Left colon (tissue), 2 donors: ENCODE data around the gene ABL2. TPM values are rescaled to one million over a fixed set of nuclear protein-coding genes. Genes with fewer than 3 reads are reported as not detected.
A peak's percentile ranks its signal among the peaks of the same experiment; 100 is the strongest.
"Not testable (repeated sequence)": the region's sequence is repeated elsewhere in the genome, so short reads cannot be mapped to it uniquely, and the experiment has no call there.

Source experiments
- ATAC-seq: fragments of 200-7000 bp; cut with Tn5 transposase; one replicate; pipeline ENCODE4 v1.9.1; 2020; ENCODE audit warnings: mild to moderate bottlenecking, moderate library complexity
- DNase-seq, 2 donors: peaks; one replicate each; pipeline ENCODE4 v3.0.0-alpha.2; 2020
- intact Hi-C, 2 donors: fragments of 100-400 bp; cut with DNase I in 1 of 2; cut with micrococcal nuclease in 1 of 2; formaldehyde crosslinking; loops; one replicate each; pipeline versions ENCODE4 v1.11.2 to v1.14.0; 2022; cut with DNase I, micrococcal nuclease
- total RNA-seq, 2 donors: library from RNA; stranded (reverse); fragmentation: NEBNext Ultra II Directional; extraction: Animal tissue kit (Norgen Biotek cat#: 25700); gene quantifications; one replicate each; pipeline ENCODE4 v1.2.1, GENCODE V29; 2021
- donor health status: DM: no; HTN: no; CAD: no.
- donor health status: DM: yes; HTN: yes; CAD: no.

ABL2 gene
- total RNA-seq, 2 donors from 2014 or later: 9.6 to 11.1 TPM

DNA sequence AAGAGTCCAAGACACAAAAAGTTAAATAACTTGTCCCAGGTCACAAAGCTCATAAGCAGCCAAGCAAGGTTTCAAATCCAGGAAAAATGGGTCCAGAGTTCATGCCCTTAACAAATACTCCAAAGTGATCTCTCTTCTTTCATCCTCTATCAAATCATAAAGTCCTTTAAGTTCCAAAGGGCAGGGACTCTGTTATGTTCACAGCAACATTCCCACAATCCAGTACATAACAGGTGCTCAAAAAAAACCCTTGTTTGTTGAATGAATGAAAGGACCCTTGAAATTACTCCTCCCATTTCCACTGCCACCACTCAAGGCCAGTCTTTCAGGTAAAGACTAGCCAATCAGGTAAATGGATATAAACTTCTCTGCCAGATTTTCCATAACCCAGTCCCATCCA is 2.7 kb downstream of the ABL2 start:
- DNase-seq: no peak
- ATAC-seq: peak; percentile 62
- intact Hi-C loops: no loop called here

DNA sequence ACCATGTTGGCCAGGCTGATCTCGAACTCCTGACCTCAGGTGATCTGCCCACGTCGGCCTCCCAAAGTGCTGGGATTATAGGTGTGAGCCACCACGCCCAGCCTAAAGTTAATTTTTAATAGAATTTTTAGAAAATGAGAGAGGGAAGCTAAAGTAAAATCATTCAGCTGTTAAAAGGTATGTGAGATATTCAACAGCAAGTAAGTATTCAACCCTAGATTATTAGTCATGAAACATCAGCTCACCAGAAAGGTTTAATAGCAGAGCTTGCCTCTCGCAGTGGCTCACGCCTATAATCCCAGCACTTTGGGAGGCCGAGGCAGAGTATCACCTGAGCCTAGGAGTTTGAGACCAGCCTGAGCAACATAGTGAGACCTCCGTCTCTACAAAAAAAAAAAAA is 5.0 kb downstream of the ABL2 start:
- ATAC-seq, DNase-seq, intact Hi-C loops: not testable (repeated sequence)

GRCh38 chr1:179221121-179221520 is 8.4 kb downstream of the ABL2 start:
- ATAC-seq, intact Hi-C loops, DNase-seq: not testable (repeated sequence)

GRCh38 chr1:179217943-179218507 is 11.5 kb downstream of the ABL2 start:
- ATAC-seq (no peak), DNase-seq (no peak)
- intact Hi-C loops: no loop called here

- DNase-seq, ATAC-seq, intact Hi-C loops: not testable (repeated sequence)
Measured at GRCh38 chr1:179213317-179213716, 16.2 kb downstream of the ABL2 start.

GRCh38 chr1:179208681-179209477 is 20.6 kb downstream of the ABL2 start:
- no peak for ATAC-seq
- intact Hi-C loops: no loop called here
- DNase-seq: no peak

DNA sequence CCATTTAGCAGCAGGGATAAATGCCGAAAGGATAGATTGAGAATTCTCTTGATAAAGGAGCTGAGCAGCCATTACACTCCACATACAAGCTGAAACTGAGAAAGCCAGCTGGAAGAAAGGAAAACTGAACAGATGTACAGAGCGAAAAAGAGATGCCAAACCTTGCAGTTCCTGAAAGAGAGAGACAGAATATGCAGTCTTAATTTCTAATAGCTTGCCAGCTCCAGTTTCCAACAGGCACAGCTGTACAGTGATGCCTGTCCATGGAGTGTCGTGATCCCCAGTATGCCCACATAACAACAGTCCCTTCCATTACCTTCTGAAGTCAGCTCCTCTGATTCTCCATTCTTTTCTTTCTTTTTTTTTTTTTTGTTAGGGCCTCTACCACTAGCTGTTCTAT is 22.7 kb downstream of the ABL2 start:
- DNase-seq (no peak), ATAC-seq (no peak)
- intact Hi-C loops: no loop called here

DNA sequence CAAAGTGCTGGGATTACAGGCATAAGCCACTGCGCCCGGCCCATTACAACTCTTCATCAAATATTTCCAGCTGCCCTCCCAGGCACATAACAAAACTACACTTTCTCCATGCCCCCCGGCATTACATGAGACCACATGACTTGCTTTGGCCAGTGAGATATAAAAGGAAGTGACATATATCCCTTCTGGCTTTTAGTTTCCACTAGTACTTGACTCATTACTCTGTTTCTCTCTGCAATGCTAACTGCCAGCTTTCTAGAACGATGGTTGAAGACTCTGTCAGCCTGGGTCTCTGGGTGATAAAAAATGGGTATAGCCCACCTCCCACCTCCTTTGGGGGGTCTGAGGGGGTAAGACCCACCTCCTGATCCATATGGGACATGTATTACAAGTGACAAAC is 24.2 kb downstream of the ABL2 start:
- DNase-seq (no peak), ATAC-seq (no peak)
- intact Hi-C loops: no loop called here

- no peak for DNase-seq
- ATAC-seq: no peak
- intact Hi-C loops: no loop called here
Measured at GRCh38 chr1:179202161-179202560, 27.3 kb downstream of the ABL2 start.

DNA sequence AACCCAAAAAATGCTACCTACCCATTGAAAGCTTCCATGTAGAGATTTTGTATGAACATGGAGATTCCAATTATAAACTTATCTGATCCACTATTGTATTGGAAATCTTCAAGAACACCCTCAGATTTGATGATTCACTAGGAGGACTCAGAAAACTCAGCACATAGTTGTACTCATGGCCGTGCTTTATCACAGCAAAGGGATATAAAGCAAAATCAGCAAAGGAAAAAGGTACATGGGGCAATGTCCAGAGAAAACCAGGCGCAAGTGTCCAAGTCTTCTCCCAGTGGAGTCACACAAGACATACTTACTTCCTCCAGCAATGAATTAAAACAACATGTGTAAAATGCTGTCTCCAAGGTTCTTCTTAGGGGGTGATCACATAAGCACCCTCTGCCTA is 28.9 kb downstream of the ABL2 start:
- DNase-seq (no peak), ATAC-seq (no peak)
- intact Hi-C loops: no loop called here

GRCh38 chr1:179197690-179198297 is 31.7 kb downstream of the ABL2 start:
- ATAC-seq: no peak
- no peak for DNase-seq
- intact Hi-C loops: loop anchor here in 1 of 2 donors (10.0 kb wide), 1 partner anchor 73 kb away; no protein-coding TSS in a partner anchor

- intact Hi-C loops: loop anchor here in 1 of 2 donors (10.0 kb wide), 1 partner anchor 71 kb away; no protein-coding TSS in a partner anchor
- not testable (repeated sequence) for DNase-seq, ATAC-seq
Measured at GRCh38 chr1:179195857-179196256, 33.6 kb downstream of the ABL2 start.

DNA sequence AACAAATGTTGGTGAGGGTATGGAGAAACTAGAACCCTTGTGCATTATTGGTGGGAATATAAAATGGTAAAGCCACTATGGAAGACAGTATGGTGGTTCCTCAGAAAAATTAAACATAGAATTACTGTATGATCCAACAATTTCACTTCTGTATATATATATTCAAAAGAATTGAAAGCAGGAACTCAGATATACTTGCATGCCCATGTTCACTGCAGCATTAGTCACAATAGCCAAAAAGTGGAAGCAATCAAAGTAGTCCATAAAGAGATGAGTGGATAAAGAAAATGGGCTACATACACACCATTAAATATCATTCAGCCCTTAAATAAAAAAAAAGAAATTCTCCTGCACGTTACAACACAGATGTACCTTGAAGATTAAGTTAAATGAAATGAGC is 34.1 kb downstream of the ABL2 start:
- no peak for ATAC-seq
- DNase-seq: no peak
- intact Hi-C loops: loop anchor here in 1 of 2 donors (10.0 kb wide), 1 partner anchor 71 kb away; no protein-coding TSS in a partner anchor

DNA sequence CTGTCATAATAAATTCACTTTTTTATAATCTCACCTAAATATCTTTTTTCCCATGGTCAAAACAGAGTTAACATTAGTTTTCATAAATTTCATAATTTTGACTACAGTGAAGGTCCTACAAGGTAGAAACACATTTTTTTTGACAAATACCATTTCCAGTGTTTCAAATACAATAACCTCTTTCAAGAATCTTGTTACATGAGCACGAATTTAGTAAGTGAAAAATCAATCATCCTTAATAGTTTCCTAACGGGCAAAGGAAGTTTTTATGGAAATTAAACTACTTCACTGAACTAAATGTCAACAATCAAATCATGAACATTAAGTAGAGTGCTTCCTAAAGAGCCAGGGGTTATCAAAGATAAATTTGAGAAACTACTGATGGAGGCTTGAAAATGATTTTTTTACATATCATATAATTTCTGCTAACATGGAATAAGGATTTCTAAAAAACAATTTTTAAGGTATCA is 35.4 kb downstream of the ABL2 start:
- DNase-seq: no peak
- ATAC-seq: no peak
- intact Hi-C loops: loop anchor here in 1 of 2 donors (10.0 kb wide), 1 partner anchor 69 kb away; no protein-coding TSS in a partner anchor

DNA sequence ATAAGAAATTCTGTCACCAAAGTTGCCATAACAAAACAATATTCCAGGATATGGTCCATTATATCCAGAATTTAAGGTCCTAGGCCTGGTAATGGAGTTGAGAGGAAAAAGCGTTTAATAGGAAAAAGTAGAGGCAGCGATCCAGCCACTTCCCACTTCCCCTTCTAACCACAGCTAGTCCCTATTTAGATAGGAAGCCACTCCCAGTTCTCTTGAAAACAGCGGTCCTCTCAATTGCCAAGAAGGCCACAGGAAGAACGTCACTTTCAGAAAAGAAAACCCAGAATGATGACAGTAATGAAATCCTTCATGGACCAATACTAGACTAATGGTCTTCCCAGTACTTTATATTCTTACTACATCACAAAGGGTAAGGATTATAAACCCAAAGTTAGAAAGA is 38.6 kb downstream of the ABL2 start:
- intact Hi-C loops: loop anchor here in 1 of 2 donors (10.0 kb wide), 1 partner anchor 66 kb away; no protein-coding TSS in a partner anchor
- ATAC-seq: no peak
- no peak for DNase-seq

DNA sequence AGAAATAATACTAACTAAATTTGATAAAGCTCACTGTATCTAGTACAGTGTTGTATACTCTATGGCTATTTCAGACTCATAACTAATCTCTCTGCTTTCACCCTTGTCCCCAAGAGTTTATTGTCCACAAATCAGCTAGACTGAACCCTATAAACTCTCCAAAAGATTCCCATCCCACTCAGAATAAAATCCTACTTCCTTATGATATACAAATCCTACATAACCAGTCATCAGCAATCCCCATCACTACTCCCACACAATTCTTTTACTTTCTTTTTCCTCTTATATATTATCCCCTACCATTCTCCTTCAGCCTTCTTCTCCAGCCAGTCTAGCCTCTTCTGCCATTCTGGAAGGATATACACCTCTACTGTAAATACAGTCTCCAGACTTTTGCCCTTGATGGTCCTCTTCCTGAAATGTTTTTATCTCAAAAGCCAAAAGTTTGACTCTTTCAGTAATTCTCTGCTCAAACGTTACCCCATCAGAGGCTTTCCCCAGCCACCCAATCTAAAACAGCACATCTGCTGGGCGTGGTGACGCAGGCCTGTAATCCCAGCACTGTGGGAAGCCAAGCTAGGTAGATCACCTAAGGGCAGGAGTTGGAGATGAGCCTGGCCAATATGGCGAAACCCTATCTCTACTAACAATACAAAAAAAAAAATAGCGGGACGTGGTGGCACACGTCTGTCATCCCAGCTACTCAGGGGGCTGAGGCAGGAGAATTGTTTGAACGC is 41.6 kb downstream of the ABL2 start:
- DNase-seq (no peak), ATAC-seq (peak; percentile 99)
- intact Hi-C loops: no loop called here

DNA sequence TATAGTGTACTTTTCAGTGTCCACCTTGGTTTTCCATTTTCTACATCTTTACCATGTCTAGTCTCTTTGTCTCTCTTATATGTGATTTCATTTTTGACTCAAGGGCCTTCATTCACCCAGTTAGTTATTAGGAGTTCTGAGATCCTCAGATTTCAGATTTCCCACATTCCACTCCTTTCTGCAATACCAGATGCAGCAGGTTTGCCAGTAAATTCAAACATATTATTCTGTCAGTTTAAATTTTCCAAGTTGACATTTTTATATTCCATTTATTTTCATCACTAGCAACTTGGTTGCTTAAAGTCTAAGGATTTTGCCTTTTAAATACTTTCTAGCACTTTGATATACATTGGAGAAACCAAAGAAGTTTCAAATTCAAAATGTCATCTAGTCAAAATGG is 42.4 kb downstream of the ABL2 start:
- no peak for ATAC-seq

DNA sequence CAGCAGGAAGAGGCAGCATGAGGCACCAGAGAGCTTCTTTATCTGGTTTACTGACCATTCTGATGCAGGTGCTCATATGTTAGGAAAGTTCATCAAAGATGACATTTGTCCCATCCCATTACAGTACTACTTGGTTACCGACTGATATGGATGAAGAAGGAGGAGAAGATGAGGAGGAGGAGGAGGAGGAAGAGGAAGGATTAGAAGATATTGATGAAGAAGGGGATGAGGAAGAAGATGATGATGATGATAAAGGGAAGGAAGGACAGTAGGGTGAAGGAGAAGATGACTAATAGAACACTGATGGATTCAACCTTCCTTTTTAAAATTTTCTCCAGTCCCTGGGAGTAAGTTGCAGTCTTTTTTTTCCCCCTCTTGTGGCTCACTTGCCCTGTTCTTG is 45.1 kb downstream of the ABL2 start:
- no peak for ATAC-seq
- no peak for DNase-seq
- intact Hi-C loops: no loop called here

More for the DNA sequence above, 42.4 kb downstream of the ABL2 start:
- no peak for DNase-seq
- intact Hi-C loops: no loop called here

DNA sequence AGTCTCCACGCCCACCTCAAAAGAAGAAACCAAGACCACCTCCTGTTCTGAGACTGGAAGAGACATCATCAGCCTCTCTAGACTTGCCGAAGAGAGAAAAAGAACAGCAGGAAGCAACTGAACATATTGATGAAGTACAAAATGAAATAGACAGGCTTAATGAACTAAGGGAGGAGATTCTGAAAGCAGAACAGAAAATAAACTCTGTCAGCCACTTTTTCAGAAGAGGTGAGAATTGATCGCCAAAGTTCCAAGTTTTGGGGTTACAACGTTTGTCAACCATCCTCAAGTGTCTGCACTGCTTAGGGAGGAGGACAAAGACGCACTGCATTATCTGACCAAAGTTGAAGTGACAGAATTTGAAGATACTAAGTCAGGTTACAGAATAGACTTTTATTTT is 45.6 kb downstream of the ABL2 start:
- intact Hi-C loops: no loop called here
- no peak for DNase-seq
- no peak for ATAC-seq
